ENCODE results near the gene C1QTNF5.

DNA sequence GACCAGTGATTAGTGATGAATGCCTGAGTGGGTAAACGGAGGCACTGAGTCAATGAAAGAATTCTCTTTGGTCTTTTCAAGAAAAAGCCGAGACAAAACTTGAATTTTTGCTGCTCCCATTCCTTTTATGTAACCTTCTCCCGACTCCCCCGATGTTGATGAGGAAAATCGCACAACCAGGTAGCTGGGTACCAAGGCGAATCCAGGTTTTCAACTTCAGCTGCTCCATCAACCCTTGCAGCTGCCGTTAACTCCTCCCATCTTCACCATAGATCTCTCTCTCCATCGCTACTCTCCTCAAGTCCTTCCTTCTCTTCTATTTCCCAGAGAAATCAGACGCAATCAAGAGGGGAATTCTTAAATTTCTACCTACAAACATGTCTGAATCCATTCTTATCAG, 41.4 kb upstream of the C1QTNF5 start:
- TF ChIP-seq CTCF (conservative IDR thresholded peaks at IDR 0.05; ENCODE audit: low read length): no peak
- TF ChIP-seq EZH2phosphoT487 (IDR thresholded peaks at IDR 0.05; ENCODE audit: borderline replicate concordance, low read depth, low read length): no peak
